GM18520 (cell line): Measurements from ENCODE around the gene RABL6.
"Not testable (repeated sequence)": the region's sequence is repeated elsewhere in the genome, so short reads cannot be mapped to it uniquely, and the experiment has no call there.

ENCODE experiments used
- ATAC-seq: cut with Tn5 transposase; IDR thresholded peaks from one replicate; pipeline ENCODE4 v1.9.1; 2021; ENCODE audit not compliant: unreplicated experiment

RABL6 gene

GRCh38 chr9:136856079-136856476, 48.3 kb downstream of the RABL6 start:
- no peak for ATAC-seq

- ATAC-seq, result no peak
Measured at GRCh38 chr9:136856541-136857141, 48.9 kb downstream of the RABL6 start.

GRCh38 chr9:136857166-136857565, 49.4 kb downstream of the RABL6 start:
- ATAC-seq, result no peak

- ATAC-seq, result no peak
Measured at GRCh38 chr9:136857581-136858412, 50.0 kb downstream of the RABL6 start.

GRCh38 chr9:136858452-136858843, 50.7 kb downstream of the RABL6 start:
- no peak for ATAC-seq

- no peak for ATAC-seq
Measured at GRCh38 chr9:136858844-136859757, 51.4 kb downstream of the RABL6 start.

- no peak for ATAC-seq
Measured at GRCh38 chr9:136860529-136860928, 52.8 kb downstream of the RABL6 start.

- no peak for ATAC-seq
Measured at GRCh38 chr9:136860933-136861873, 53.5 kb downstream of the RABL6 start.

- no peak for ATAC-seq
Measured at GRCh38 chr9:136861874-136862457, 54.2 kb downstream of the RABL6 start.

- no peak for ATAC-seq
Measured at GRCh38 chr9:136862849-136863622, 55.3 kb downstream of the RABL6 start.

- ATAC-seq, result no peak
Measured at GRCh38 chr9:136863623-136864273, 56.0 kb downstream of the RABL6 start.

GRCh38 chr9:136865041-136865767, 57.5 kb downstream of the RABL6 start:
- no peak for ATAC-seq

- ATAC-seq, result no peak
Measured at GRCh38 chr9:136865768-136866103, 58.0 kb downstream of the RABL6 start.

GRCh38 chr9:136866898-136867421, 59.2 kb downstream of the RABL6 start:
- ATAC-seq, result not testable (repeated sequence)

GRCh38 chr9:136867480-136867879, 59.7 kb downstream of the RABL6 start:
- no peak for ATAC-seq

GRCh38 chr9:136867917-136868316, 60.2 kb downstream of the RABL6 start:
- no peak for ATAC-seq

GRCh38 chr9:136868644-136869043, 60.9 kb downstream of the RABL6 start:
- ATAC-seq, result no peak

GRCh38 chr9:136869611-136870010, 61.9 kb downstream of the RABL6 start:
- ATAC-seq, result not testable (repeated sequence)
